Adipocyte (in vitro differentiated cells): ENCODE results near the gene PRMT7.

Experiments used
- DNase-seq: peaks from one replicate; pipeline ENCODE4 v3.0.0-alpha.2; 2015; ENCODE audit warnings: low read depth
- H3K27me3 ChIP-seq: replicated peaks from 2 replicates; pipeline ENCODE4 v1.7.0; 2013; ENCODE audit warnings: mild to moderate bottlenecking, low read length, moderate library complexity; ENCODE audit not compliant: control insufficient read depth, insufficient read depth
- H3K36me3 ChIP-seq: 2 replicates; pipeline ENCODE4 v1.7.0; 2013; ENCODE audit warnings: low read length, mild to moderate bottlenecking, moderate library complexity; ENCODE audit not compliant: control insufficient read depth, insufficient read depth, severe bottlenecking
- H3K4me1 ChIP-seq: 2 replicates; pipeline ENCODE4 v1.7.0; 2013; ENCODE audit warnings: mild to moderate bottlenecking, low read length, moderate library complexity; ENCODE audit not compliant: control insufficient read depth, insufficient read depth
- H3K4me3 ChIP-seq: 2 replicates; pipeline ENCODE4 v1.7.0; 2013; ENCODE audit warnings: mild to moderate bottlenecking, low read length, moderate library complexity
- H3K9ac ChIP-seq: 2 replicates; pipeline ENCODE4 v1.7.0; 2013; ENCODE audit warnings: mild to moderate bottlenecking, low read length, moderate library complexity
- H3K9me3 ChIP-seq: 2 replicates; pipeline ENCODE4 v1.7.0; 2013; ENCODE audit warnings: mild to moderate bottlenecking, low read length, moderate library complexity; ENCODE audit not compliant: control insufficient read depth

PRMT7 gene

DNA sequence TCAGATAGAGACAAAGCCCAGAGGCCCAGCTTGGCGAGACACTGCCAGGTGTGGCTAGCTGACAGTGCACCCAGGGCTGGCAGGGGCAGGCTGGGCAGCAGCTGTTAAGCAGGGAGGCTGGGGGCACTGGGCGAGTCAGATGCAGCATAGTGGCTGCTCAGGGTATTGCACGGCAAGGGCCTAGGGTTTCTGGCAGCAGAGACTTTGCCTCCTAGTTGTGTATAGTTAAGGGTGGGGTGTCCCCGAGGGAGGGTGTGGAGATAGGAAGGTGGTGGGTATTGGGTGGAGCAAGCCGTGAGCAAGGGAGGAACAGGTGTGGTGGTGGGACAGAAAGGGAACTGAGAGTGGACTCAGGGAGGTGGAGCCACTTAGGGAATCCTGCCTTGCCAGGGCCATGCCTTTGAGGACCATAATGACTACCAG lies 71.5 kb downstream of the PRMT7 start:
- Histone ChIP-seq H3K9me3 (no peaks in the 10 kb centered on the region), H3K27me3 (peaks cover 46% of the 10 kb centered on the region), H3K36me3 (no peaks in the 10 kb centered on the region), H3K4me1 (peaks cover 8% of the 10 kb centered on the region), H3K9ac (no peak overlapping the region), H3K4me3 (no peak overlapping the region)
- no peak for DNase-seq

DNA sequence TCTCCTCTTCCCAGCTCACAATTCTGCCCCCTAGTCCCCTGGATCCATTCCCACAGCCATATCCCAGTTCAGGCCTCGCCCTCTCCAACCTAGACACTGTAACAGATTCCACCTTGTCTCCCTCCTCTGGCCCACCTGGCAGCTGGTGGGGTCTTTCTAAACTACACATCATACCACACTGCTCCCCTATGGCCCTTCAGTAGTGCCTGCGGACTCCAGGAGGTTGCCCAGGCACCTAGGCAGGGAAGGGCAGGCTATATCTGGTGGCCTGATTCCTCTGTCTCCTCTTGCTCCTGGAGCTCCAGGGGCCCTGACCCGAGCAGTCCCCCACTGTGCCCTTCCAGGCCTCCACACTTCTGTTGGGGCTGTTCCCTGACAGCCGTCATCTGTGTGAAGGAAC lies 73.0 kb downstream of the PRMT7 start:
- DNase-seq: no peak
- Histone ChIP-seq H3K9ac (no peak overlapping the region), H3K4me3 (no peak overlapping the region), H3K27me3 (peaks cover 43% of the 10 kb centered on the region), H3K4me1 (no peaks in the 10 kb centered on the region), H3K9me3 (no peaks in the 10 kb centered on the region), H3K36me3 (no peaks in the 10 kb centered on the region)

DNA sequence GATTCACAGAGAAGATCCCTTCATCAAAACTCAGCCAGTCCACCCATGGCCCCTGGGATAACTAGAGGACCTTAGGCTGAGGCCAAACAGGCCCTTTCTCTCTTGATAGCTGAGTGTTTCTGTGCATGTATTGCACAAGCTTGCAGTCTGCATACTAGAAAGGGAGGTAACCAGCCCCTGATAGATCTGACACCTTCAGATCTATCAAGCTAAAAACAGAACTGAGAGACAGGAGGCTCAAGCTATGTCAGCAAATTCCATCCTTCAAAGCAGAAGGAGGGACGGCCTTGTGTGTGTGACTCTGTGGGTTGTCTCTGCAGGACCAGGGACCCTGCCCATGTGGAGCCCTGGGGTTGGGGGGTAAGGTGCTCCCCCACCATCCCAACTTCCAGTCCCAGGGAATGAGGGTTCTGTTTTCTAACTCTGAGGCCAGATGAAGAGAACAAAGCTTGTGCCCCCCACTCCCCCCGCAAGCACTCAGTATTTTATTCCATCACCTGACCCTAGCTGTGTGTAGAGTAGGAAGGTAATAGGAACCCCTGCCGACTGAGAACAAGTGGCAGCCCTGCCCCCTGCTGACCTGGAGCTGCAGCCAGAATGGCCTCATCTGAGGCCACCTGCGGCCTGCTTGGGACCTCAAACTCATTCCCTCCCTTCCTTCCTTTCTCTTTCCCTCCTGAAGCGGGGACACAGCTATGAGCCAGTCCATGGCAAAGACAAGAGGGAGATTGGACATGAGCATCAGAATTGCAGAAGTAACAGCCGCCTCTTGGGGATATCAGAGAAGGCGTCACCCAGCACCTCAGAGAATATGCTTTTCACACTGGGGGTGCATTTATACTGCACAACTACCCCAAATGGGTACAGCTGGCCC lies 73.7 kb downstream of the PRMT7 start:
- Histone ChIP-seq H3K4me3 (no peak overlapping the region), H3K27me3 (peaks cover 39% of the 10 kb centered on the region), H3K4me1 (no peaks in the 10 kb centered on the region), H3K36me3 (no peaks in the 10 kb centered on the region), H3K9ac (no peak overlapping the region), H3K9me3 (no peaks in the 10 kb centered on the region)
- DNase-seq: no peak

DNA sequence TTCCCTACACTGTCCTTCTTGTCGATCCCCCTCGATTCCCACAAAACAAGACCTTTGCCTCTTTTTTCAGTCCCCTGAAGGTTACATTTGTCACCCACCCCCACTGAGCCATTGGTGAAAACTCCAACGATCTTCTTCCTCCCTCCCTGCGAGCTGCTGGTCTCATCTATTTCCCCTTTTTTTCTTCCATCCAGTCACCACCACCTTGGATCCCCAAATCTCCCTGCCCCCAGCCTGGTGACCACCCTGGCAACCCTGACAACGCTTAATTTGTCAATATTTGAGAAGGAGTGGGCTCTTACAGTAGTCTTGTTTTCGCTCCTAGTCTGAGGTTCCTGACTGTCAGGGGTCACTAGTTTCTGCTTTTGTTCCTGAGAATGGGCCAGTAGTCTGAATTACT lies 74.6 kb downstream of the PRMT7 start:
- DNase-seq: no peak
- peaks cover 36% of the 10 kb centered on the region for H3K27me3 ChIP-seq
- no peak overlapping the region for H3K9ac ChIP-seq
- H3K36me3 ChIP-seq: no peaks in the 10 kb centered on the region
- H3K4me1 ChIP-seq: no peaks in the 10 kb centered on the region
- no peaks in the 10 kb centered on the region for H3K9me3 ChIP-seq
- no peak overlapping the region for H3K4me3 ChIP-seq

DNA sequence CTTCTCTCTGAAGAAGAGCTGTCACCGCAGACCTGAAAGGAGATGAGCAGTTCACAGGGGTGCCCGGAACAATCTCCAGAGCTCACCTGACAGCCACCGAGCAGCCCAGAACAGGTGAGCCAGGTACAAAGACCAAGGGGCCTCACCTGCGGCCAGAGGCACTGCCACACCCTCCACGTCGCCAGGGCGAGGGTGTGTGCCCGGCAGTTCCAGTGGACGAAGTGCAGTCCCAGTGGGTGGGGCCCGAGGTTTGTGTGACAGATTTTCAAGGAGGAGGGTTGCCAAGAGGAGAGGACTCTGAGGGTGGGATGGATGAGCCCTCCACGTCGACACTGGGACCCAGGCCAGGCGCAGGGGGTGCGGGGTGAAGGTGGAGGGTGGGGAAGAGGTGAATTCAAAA lies 75.8 kb downstream of the PRMT7 start:
- no peak overlapping the region for H3K9ac ChIP-seq
- no peaks in the 10 kb centered on the region for H3K36me3 ChIP-seq
- peaks cover 41% of the 10 kb centered on the region for H3K27me3 ChIP-seq
- no peaks in the 10 kb centered on the region for H3K4me1 ChIP-seq
- DNase-seq: no peak
- H3K9me3 ChIP-seq: no peaks in the 10 kb centered on the region
- H3K4me3 ChIP-seq: no peak overlapping the region

DNA sequence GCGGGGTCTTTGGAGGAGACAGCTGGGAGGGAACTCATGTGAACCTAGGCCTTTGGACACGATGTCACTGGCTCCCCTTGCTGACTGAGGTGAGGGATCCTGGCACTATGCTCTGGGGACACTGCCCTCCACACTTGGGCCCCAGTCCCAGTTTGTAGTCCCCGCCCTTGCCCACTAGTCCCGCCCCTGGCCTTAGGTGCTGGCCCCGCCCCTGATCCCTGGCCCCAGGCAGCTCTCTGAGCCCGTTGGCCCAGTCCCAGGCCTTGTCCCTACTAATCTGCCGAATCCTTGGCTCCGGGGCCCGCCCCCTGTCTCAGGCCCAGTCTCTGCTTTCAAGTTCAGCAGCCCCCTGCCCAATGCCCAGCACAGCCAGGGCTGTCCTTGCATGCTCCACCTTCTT lies 76.5 kb downstream of the PRMT7 start:
- H3K4me3 ChIP-seq: no peak overlapping the region
- no peaks in the 10 kb centered on the region for H3K4me1 ChIP-seq
- no peak for DNase-seq
- no peaks in the 10 kb centered on the region for H3K36me3 ChIP-seq
- H3K9me3 ChIP-seq: no peaks in the 10 kb centered on the region
- H3K9ac ChIP-seq: no peak overlapping the region
- peaks cover 41% of the 10 kb centered on the region for H3K27me3 ChIP-seq

DNA sequence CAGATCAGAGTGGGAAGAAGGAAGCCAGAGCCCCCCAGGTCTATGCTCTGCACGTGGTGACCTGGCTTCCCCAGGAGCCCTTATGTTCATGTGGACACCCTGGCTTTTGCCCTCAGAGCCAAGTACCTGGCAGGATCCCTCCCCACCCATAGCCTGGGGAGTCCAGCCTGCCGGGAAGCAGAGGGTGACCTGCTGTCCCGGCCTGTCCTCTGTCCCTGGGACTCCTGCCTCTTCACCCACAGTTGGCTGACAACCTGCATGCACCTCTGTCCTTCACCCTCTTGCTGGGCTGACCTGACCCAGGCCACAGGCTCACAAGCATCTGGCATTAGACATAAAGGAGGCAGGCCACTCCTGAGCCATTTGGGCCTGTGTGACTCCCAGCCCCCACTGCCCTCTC lies 77.3 kb downstream of the PRMT7 start:
- no peaks in the 10 kb centered on the region for H3K4me1 ChIP-seq
- H3K27me3 ChIP-seq: peaks cover 40% of the 10 kb centered on the region
- DNase-seq: no peak
- H3K4me3 ChIP-seq: no peak overlapping the region
- H3K36me3 ChIP-seq: no peaks in the 10 kb centered on the region
- H3K9me3 ChIP-seq: no peaks in the 10 kb centered on the region
- H3K9ac ChIP-seq: no peak overlapping the region

DNA sequence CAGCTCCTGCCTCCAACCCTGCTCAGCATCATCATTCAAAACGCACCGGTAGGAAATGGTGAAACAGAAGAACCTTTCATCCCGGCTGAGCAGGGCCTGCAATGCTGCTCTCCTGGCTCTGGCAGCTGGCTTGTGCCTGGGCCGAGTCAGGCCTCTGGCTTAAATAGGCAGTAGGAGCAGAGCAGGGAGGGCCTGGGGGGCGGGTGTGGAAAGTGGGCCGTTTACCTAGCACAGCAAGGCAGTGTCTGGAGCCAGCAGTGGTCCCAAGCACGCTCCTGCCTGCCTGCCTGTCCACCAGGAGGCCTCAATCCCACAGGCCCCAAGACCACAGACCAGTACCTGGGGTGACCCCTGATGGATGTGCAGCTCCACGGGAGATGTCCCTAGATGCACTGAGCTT lies 78.2 kb downstream of the PRMT7 start:
- no peak for DNase-seq

DNA sequence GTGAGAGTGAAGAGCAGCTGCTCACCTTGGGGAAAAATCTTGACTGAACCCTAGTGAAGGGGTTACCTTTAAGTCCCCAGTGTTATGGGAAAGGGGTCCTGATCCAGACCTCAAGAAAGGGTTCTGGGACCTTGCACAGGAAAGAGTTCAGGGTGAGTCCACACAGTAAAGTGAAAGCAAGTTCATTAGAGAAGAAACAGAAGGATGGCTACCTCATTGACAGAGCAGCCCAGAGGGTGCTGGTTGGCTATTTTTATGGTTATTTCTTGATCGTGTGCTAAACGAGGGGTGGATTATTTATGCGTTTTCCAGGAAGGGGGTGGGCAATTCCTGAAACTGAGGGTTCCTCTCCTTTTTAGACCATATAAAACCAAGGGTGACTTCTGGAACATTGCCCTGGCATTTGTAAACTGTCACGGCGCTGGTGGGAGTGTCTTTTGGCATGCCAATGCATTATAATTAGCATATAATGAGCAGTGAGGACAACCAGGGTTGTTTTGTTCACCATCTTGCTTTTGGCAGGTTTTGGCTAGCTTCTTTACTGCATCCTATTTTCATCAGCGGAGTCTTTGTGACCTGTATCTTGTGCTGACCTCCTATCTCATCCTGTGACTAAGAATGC lies 79.0 kb downstream of the PRMT7 start:
- no peak for DNase-seq
- peaks cover 23% of the 10 kb centered on the region for H3K27me3 ChIP-seq
- no peak overlapping the region for H3K9ac ChIP-seq
- no peak overlapping the region for H3K4me3 ChIP-seq
- H3K9me3 ChIP-seq: no peaks in the 10 kb centered on the region
- H3K4me1 ChIP-seq: no peaks in the 10 kb centered on the region
- no peaks in the 10 kb centered on the region for H3K36me3 ChIP-seq

More for the DNA sequence above, 78.2 kb downstream of the PRMT7 start:
- H3K27me3 ChIP-seq: peaks cover 32% of the 10 kb centered on the region
- no peaks in the 10 kb centered on the region for H3K4me1 ChIP-seq
- H3K9me3 ChIP-seq: no peaks in the 10 kb centered on the region
- no peaks in the 10 kb centered on the region for H3K36me3 ChIP-seq
- no peak overlapping the region for H3K9ac ChIP-seq
- H3K4me3 ChIP-seq: no peak overlapping the region

DNA sequence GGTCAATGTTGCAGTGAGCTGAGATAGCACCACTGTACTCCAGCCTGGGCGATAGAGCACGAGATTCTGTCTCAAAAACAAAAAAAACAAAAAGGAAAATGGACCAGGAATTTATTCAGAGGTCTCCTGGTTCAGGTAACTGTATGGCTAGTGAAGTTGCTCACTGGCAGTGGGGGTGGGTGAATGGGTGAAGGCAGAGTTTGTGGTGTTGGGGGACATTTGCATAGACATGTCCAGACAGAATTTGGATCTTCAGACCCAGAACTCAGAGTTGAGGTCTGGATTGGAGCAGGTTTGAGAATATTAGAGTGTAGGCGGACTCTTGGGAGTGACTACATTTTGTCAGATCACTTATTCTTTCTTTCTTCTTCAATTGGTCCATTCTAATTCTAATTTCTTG lies 82.5 kb downstream of the PRMT7 start:
- H3K27me3 ChIP-seq: peaks cover 34% of the 10 kb centered on the region
- DNase-seq: no peak
- no peaks in the 10 kb centered on the region for H3K36me3 ChIP-seq
- no peaks in the 10 kb centered on the region for H3K9me3 ChIP-seq
- no peaks in the 10 kb centered on the region for H3K4me1 ChIP-seq
- no peak overlapping the region for H3K4me3 ChIP-seq
- H3K9ac ChIP-seq: no peak overlapping the region

DNA sequence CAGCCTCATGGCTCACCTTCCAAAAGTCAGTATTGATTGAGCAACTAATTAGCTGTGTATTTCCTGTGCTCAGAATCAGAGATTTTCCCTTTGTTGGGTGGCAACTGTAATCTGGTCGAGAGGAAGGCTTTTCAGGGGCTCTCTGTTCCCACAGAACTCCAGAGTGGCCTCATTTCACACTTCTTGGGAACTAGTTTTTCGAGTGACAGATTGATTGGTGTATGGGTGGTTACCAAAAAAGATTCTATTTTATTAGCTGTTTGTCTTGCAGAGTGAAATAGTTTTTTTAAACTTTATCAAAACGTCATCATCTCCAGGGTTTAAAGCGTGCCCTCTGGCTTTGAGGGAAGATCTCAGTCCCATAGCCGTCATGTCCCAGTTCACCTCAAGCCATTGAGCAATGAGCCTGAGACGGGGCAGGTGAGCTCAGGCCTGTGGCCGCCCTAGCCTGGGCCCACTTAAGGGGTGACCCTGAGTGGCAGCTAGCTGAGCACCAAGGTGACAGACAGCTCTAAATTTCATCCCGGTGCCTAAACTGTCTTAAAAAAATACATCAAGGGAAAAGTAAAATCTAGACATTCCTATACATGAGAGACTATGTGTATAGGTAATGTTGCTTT lies 84.5 kb downstream of the PRMT7 start:
- no peaks in the 10 kb centered on the region for H3K36me3 ChIP-seq
- H3K4me3 ChIP-seq: no peak overlapping the region
- H3K9me3 ChIP-seq: no peaks in the 10 kb centered on the region
- H3K27me3 ChIP-seq: peaks cover 43% of the 10 kb centered on the region
- no peak overlapping the region for H3K9ac ChIP-seq
- no peak for DNase-seq
- no peaks in the 10 kb centered on the region for H3K4me1 ChIP-seq
